GM12873 (cell line): ENCODE data around the gene TBX6.

Experiments
- TF ChIP-seq, protein P1 (sequence below): IDR thresholded peaks from 2 replicates; pipeline ENCODE4 v1.5.1; 2012; ENCODE audit warnings: low read depth, mild to moderate bottlenecking, moderate library complexity, low read length, control low read depth; ENCODE audit not compliant: insufficient read depth; ENCODE audit errors: missing control alignments

The TBX6 gene

DNA sequence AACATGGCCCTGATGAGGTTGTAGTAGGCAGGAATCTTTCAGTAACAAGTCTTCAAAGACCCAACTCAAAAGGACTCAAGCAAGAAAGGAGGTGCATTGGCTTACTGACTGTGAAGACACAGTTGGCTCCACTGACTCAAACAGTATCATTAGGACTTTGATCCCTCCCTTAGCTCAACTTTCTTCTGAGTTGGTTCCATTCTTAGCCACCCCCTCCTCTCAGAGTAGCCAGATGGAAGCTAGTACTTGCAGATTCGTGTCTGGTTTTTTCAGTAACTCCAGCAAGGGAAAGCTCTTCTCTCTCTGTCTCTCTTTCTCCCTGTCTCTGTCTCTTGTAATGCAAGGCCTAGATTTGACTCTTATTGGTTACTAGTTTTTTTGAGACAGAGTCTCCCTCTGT lies 36.3 kb upstream of the TBX6 start:
- TF ChIP-seq, protein P1, sequence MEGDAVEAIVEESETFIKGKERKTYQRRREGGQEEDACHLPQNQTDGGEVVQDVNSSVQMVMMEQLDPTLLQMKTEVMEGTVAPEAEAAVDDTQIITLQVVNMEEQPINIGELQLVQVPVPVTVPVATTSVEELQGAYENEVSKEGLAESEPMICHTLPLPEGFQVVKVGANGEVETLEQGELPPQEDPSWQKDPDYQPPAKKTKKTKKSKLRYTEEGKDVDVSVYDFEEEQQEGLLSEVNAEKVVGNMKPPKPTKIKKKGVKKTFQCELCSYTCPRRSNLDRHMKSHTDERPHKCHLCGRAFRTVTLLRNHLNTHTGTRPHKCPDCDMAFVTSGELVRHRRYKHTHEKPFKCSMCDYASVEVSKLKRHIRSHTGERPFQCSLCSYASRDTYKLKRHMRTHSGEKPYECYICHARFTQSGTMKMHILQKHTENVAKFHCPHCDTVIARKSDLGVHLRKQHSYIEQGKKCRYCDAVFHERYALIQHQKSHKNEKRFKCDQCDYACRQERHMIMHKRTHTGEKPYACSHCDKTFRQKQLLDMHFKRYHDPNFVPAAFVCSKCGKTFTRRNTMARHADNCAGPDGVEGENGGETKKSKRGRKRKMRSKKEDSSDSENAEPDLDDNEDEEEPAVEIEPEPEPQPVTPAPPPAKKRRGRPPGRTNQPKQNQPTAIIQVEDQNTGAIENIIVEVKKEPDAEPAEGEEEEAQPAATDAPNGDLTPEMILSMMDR: no peak

DNA sequence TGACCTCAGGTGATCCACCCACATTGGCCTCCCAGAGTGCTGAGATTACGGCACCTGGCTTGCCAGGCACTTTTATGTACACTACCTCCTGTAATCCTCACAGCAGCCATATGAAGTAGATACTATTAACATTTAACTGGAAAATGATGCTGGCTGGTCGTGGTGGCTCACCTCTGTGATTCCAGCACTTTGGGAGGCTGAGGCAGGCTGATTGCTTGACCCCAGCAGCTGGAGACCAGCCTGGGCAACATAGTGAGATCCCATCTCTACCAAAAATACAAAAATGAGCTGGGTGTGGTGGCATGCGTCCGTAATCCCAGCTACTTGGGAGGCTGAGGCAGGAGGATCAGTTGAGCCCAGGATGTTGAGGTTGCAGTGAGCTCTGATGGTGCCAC lies 33.3 kb upstream of the TBX6 start:
- TF ChIP-seq, protein P1: no peak

DNA sequence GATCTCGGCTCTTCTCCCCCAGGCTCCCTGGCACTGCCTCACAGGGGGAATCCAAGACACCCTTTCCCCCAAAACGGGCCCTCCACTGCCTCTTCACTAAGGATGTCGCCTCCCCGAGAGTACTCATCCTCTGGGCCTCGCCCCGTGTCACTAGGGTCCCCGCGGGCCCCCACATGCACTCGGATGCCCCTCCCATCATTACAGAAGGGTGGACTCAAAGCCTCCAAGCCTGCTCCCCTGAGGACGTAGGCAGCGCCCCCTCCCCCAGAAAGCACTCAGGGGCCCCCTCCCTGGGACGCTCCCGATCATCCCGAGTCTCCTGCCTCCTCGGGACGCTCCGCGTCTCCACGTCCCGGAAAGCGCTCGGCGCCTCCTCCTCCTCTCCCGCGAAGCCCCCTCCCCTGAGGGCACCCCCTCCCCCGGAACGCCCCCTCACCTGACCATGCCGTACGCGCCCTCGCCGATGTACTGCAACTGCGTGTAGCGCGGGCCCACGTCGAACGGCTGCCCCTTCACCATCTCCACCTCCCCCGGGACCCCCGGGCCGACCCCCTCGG lies 31.0 kb upstream of the TBX6 start:
- TF ChIP-seq, protein P1: no peak

DNA sequence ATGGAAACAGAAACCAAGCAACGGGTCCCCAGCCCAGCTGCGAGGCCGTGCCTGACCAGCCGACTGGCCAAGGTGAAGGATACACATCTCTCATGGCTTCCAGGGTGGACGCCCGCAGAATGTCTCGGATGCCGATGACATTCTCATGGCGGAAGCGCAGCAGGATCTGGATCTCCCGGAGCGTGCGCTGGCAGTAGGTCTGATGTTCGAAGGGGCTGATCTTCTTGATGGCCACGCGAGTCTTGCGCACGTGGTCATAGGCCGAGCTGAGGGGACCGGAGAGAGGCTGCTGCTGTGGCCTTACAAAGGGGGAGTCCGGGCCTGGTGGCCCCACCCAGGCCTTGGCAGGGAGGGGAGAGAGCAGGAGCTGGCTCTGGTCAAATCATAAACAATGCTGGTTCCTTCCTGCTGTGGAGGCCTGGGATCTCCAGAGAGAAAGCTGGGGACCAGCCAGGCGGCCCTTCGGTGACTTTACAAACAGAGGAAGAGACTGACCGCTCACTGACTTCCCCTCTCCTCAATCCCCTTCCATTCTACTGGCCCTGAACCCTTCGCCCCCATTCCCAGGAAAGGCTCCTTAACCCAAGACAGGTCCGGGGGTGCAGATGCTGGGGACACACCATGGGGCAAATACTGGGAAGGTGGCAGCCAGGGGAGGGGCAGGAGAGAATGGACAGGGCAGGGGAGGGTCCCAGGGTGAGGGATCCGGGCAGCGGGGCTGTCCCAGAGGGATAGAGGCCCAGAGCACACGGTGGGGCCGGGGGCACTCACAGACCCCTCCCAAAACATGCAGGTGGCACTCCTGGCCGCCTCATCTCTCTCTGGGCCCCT lies 30.2 kb upstream of the TBX6 start:
- TF ChIP-seq, protein P1: no peak

DNA sequence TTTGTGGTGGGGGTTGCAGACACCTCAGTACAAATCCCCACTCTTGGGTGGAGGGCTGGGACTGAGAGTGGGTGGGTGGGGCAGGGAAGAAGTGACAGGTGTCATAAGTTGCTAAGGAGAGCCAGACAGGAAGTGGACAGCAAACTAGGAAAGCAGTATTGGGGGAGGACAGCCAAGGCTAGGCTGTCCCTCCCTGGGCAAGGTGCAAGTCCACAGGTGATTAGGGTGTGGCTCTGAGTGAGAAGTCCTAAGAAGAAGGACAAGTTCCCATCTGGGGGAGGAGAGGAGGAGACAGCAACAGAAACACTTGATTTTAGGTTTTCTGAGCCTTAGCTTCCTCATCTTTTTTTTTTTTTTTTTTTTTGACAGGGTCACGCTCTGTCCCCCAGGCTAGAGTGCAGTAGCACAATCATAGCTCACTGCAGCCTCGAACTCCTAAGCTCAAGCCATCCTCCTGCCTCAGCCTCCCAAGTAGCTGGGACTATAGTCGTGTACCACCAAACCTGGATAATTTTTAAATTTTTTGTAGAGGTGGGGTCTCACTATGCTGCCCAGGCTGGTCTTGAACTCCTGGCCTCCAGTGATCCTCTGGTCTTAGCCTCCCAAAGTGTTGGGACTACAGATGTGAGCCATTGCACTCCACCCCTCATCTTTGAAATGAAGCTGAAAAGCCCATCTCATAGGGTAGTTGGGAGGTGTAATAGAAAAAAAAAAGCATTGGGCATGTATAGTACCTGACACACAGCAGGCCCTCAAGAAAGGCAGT lies 28.8 kb upstream of the TBX6 start:
- TF ChIP-seq, protein P1: no peak

DNA sequence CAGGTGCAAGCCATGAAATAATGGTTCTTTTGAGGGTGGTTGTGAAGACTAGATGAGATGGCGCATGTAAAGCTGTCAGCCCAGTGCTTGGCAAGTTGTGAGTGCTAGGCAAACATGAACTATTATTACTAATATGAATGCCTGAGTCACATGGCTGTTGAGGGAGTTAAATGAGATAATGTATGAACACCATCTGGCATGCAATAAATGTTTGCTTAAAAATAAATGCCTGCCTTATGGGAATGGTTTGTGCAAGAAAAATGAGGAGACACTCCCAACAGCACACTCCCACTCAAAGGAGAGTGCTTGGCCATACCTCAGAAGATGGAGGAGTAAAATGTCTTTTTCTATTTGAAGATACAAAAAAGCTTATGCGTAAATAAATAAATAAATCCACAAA lies 27.7 kb upstream of the TBX6 start:
- TF ChIP-seq, protein P1: no peak

DNA sequence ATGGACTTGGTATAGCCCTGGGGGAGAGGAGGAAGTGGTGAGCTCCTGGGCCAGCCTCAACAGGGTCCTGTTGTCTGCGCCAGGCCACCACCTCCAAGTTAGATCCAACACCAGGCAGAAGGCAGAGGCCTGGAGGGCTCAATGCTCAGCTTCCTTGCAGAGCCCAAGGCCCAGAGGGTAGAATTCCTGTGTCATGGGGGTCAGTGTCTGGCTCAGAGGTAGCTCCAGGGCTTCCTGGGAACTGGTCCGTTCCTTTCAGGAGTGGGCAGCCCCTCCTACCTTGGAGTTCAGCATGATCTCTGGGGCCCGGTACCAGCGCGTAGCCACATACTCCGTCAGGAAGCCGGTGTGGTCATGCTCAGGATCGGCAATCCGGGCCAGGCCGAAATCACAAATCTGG lies 26.0 kb upstream of the TBX6 start:
- TF ChIP-seq, protein P1: no peak
